Measurements from ENCODE around the gene ADD2.

- TF ChIP-seq CTCF (IDR thresholded peaks at IDR 0.05) (no peak), POLR2A (IDR thresholded peaks at IDR 0.05) (no peak)
These were observed 70.2 kb downstream of the ADD2 start for GRCh38 chr2:70697603-70698383.
